Neural crest cell (in vitro differentiated cells): ENCODE results near the gene SCUBE2. TPM values are rescaled to one million over a fixed set of nuclear protein-coding genes. Genes with fewer than 3 reads are reported as not detected.

Experiments
- DNase-seq: peaks from one replicate; pipeline ENCODE4 v3.0.0; 2021; ENCODE audit warnings: low read depth, mixed read lengths, low spot score
- H3K27ac Mint-ChIP-seq: one replicate; pipeline ENCODE4 v1.8.0; 2021; ENCODE audit warnings: mild to moderate bottlenecking, mixed read lengths; ENCODE audit not compliant: unreplicated experiment
- H3K27me3 Mint-ChIP-seq: 2 replicates; pipeline ENCODE4 v1.8.0; 2021; ENCODE audit warnings: low read depth, mild to moderate bottlenecking, mixed read lengths
- H3K36me3 Mint-ChIP-seq: 2 replicates; pipeline ENCODE4 v1.8.0; 2021; ENCODE audit warnings: low read depth, mild to moderate bottlenecking, mixed read lengths
- H3K4me1 Mint-ChIP-seq: 2 replicates; pipeline ENCODE4 v1.8.0; 2021; ENCODE audit warnings: mixed read lengths
- H3K4me3 Mint-ChIP-seq: one replicate; pipeline ENCODE4 v1.8.0; 2021; ENCODE audit warnings: mild to moderate bottlenecking, mixed read lengths
- H3K9me3 Mint-ChIP-seq: 2 replicates; pipeline ENCODE4 v1.8.0; 2021; ENCODE audit warnings: mixed read lengths
- CTCF ChIP-seq: fragments of 200-600 bp; sonication (generic); conservative IDR thresholded peaks from 2 replicates; pipeline ENCODE4 v1.5.0; 2021; ENCODE audit warnings: antibody characterized with exemption, mild to moderate bottlenecking
- total RNA-seq: library from RNA; stranded (reverse); gene quantifications from 2 replicates; pipeline ENCODE4 v1.2.1, GENCODE V29; 2021

The SCUBE2 gene
- total RNA-seq, 1 donor from 2014 or later, result 11.0 TPM

DNA sequence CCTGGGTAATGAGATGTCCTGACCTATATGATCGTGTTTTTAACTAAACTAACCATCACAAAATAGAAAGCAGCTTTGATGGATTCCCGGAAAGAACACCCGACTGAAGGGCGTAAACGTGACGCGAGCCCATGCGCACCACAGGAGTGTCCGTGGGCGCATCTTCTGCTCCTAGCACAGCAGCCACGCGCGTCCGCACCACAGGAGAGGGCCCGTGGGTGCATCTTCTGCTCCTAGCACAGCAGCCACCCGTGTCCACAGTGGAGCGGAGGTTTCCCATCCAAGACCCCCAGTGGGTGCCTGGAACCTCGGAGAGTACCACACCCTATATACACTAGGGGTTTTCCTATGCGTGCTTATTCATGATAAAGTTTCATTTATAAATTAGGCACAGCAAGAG, 51.5 kb downstream of the SCUBE2 start:
- peaks cover 5% of the 10 kb centered on the region for H3K9me3 Mint-ChIP-seq
- no peaks in the 10 kb centered on the region for H3K27me3 Mint-ChIP-seq
- H3K4me1 Mint-ChIP-seq, result peaks cover 35% of the 10 kb centered on the region
- no peak overlapping the region for H3K27ac Mint-ChIP-seq
- H3K4me3 Mint-ChIP-seq, result no peak overlapping the region
- DNase-seq, result no peak
- no peak for TF ChIP-seq CTCF
- peaks cover 6% of the 10 kb centered on the region for H3K36me3 Mint-ChIP-seq

GRCh38 chr11:9039198-9039597, 52.2 kb downstream of the SCUBE2 start:
- peaks cover 7% of the 10 kb centered on the region for H3K36me3 Mint-ChIP-seq
- no peak overlapping the region for H3K27ac Mint-ChIP-seq
- no peak for DNase-seq
- no peak for TF ChIP-seq CTCF
- peaks cover 5% of the 10 kb centered on the region for H3K9me3 Mint-ChIP-seq
- H3K27me3 Mint-ChIP-seq, result no peaks in the 10 kb centered on the region
- no peak overlapping the region for H3K4me3 Mint-ChIP-seq
- peaks cover 37% of the 10 kb centered on the region for H3K4me1 Mint-ChIP-seq

- TF ChIP-seq CTCF, result no peak
- H3K9me3 Mint-ChIP-seq, result peaks cover 5% of the 10 kb centered on the region
- no peaks in the 10 kb centered on the region for H3K27me3 Mint-ChIP-seq
- no peak for DNase-seq
- H3K36me3 Mint-ChIP-seq, result peaks cover 9% of the 10 kb centered on the region
- no peak overlapping the region for H3K4me3 Mint-ChIP-seq
- peak overlapping the region; percentile 20 for H3K27ac Mint-ChIP-seq
- peaks cover 39% of the 10 kb centered on the region for H3K4me1 Mint-ChIP-seq
Observed at GRCh38 chr11:9038541-9038940, 52.9 kb downstream of the SCUBE2 start.

DNA sequence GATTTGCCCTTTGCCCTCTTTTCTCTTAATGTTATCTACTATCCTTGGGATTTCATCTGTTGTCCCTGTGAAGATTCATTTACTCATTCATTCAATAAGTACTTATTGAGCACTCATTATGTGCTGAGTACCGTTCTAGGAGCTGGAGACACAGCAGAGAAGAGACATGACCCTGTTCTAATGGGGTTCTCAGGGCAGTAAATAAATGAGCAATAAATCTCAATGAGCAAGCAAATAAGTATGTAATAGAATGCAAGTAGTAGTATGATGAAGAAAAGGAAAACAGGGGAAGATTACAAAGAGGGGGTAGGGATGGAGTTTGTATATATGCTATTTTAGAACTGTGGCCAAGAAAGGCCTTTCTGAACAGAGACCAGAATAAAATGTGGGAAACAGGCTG, 53.4 kb downstream of the SCUBE2 start:
- DNase-seq, result no peak
- TF ChIP-seq CTCF, result no peak
- Mint-ChIP-seq H3K36me3 (peaks cover 9% of the 10 kb centered on the region), H3K27ac (no peak overlapping the region), H3K4me1 (peaks cover 39% of the 10 kb centered on the region), H3K4me3 (no peak overlapping the region), H3K27me3 (no peaks in the 10 kb centered on the region), H3K9me3 (peaks cover 5% of the 10 kb centered on the region)

GRCh38 chr11:9037046-9037780, 54.2 kb downstream of the SCUBE2 start:
- peaks cover 9% of the 10 kb centered on the region for H3K36me3 Mint-ChIP-seq
- H3K4me1 Mint-ChIP-seq, result peaks cover 39% of the 10 kb centered on the region

More at GRCh38 chr11:9037046-9037780, 54.2 kb downstream of the SCUBE2 start:
- no peak for TF ChIP-seq CTCF
- peak; percentile 11 for DNase-seq
- peaks cover 5% of the 10 kb centered on the region for H3K9me3 Mint-ChIP-seq
- peak overlapping the region; percentile 92 for H3K27ac Mint-ChIP-seq
- H3K4me3 Mint-ChIP-seq, result peak overlapping the region; percentile 48
- H3K27me3 Mint-ChIP-seq, result no peaks in the 10 kb centered on the region
